ENCODE measurements around the gene GTPBP2. TPM values are rescaled to one million over a fixed set of nuclear protein-coding genes. Genes with fewer than 3 reads are reported as not detected.
A peak's percentile ranks its signal among the peaks of the same experiment; 100 is the strongest.

Gene GTPBP2
- total and polyA plus RNA-seq, 10 of the 15 experiments (the other 5 are each of a cell fraction or from before 2014, with no cell fraction given), result 5.9 to 63.4 (median 39.8) TPM

DNA sequence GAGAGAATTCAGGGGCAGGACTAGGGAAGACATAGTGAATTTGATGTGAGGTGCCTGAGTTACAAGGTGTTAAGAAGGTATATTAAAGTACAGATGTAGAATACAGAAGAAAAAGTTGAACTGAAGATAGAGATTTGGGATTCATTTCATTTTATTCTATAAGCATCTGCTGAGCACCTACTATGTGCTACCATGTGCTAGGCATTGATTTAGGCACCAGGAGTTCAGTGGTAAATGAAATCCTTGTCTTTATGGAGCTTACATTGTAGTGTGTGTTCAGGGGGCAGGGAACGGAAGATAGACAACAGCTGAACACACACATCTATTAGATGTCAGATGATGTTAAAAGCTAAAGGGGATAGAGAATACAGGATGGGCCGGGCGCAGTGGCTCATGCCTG, 18.5 kb upstream of the GTPBP2 start (continued):
- no peak for TF ChIP-seq PML (IDR thresholded peaks at IDR 0.05; ENCODE audit: low read length)
- no peak for TF ChIP-seq MTA2 (IDR thresholded peaks at IDR 0.05; ENCODE audit: low read depth)

DNA sequence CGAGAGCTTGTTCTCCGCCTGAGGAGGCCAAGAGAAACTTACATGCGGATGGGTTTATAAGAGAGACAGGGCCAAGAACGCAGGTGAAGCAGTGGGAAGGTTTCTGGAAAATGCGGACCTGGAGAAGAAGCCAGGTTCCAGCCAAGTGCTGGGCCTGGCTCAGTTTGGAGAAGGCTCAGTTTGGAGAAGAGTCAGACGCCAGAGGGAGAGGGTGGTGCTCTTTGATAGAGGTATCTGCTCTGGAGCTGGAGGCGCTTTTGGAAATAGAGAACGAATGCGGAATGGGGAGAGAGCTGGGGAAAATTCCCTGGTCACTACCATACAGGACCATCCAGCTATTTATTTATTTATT, 16.5 kb upstream of the GTPBP2 start:
- Histone ChIP-seq H3K79me2 (ENCODE audit: control insufficient read depth, insufficient read depth, low read length) (no peaks in the 10 kb centered on the region; the same call in 1 of the 2 replicates), H3K27me3 (replicated peaks in 1 of 2; ENCODE audit: control insufficient read depth in 2 of 2, insufficient read depth in 2 of 2, low read length in 1 of 2) (no peaks in the 10 kb centered on the region), H3K9me3 (replicated peaks; ENCODE audit: control insufficient read depth, insufficient read depth, low read length) (no peaks in the 10 kb centered on the region), H2AFZ (ENCODE audit: control insufficient read depth, low read depth, low read length) (peak overlapping the region; percentile 75), H3K27ac (ENCODE audit: control insufficient read depth, insufficient read depth) (no peak overlapping the region), H3K4me2 (ENCODE audit: control insufficient read depth, insufficient read depth) (peak overlapping the region; percentile 82), H3K9ac (ENCODE audit: control insufficient read depth, insufficient read depth, low read length) (no peak overlapping the region), H3K36me3 (ENCODE audit: control insufficient read depth in 2 of 2, insufficient read depth in 2 of 2, low read length in 1 of 2) (peaks cover 0 to 6% of the 10 kb centered on the region in 2 experiments; a peak in 2 of 4 replicates), H4K20me1 (ENCODE audit: control insufficient read depth, insufficient read depth) (no peaks in the 10 kb centered on the region), H3K4me3 (peak overlapping the region; percentile 64; the same call in 1 of the 2 replicates), H3K4me1 (ENCODE audit: control insufficient read depth, insufficient read depth, low read length) (no peaks in the 10 kb centered on the region)
- no TSS peak for BruUV-seq (replicated peaks)
- ATAC-seq (peak; percentile 14), DNase-seq (ENCODE audit: low read depth, low spot score) (no peak), FAIRE-seq (no peak)
- ChIA-PET SMC1A (ENCODE audit: uncharacterized antibody, unreplicated experiment) (interaction anchor here (0.7 to 1.9 kb wide), 5 partner anchors 9 to 558 kb away, joined by 3 to 5 read pairs (median 3); partner anchors contain the start of gene GTPBP2), RAD21 (ENCODE audit: unreplicated experiment) (interaction anchor here (1.2 kb wide), 2 partner anchors 18 to 23 kb away, joined by 3 read pairs; no protein-coding TSS in a partner anchor), CTCF (interaction anchor here (0.5 to 2.2 kb wide), 7 partner anchors 16 to 430 kb away, joined by 3 to 7 read pairs (median 4); partner anchors contain the start of gene GTPBP2), POLR2A (interaction anchor here (0.6 to 2.2 kb wide), 3 partner anchors 8 to 16 kb away, joined by 5 to 9 read pairs (median 8); partner anchors contain the start of genes GTPBP2 and MAD2L1BP)
- in situ Hi-C loops (cut with MboI), result no loop called here
- intact Hi-C loops (cut with micrococcal nuclease; ENCODE audit: unreplicated experiment), result no loop called here
- no peak for TF ChIP-seq ESRRA (IDR thresholded peaks at IDR 0.05; ENCODE audit: low read length)
- WGBS (ENCODE audit: insufficient coverage, insufficient replicate concordance, low lambda C conversion rate, missing lambda C conversion rate), result 16% methylated on average over 9 of the region's 9 CpGs

DNA sequence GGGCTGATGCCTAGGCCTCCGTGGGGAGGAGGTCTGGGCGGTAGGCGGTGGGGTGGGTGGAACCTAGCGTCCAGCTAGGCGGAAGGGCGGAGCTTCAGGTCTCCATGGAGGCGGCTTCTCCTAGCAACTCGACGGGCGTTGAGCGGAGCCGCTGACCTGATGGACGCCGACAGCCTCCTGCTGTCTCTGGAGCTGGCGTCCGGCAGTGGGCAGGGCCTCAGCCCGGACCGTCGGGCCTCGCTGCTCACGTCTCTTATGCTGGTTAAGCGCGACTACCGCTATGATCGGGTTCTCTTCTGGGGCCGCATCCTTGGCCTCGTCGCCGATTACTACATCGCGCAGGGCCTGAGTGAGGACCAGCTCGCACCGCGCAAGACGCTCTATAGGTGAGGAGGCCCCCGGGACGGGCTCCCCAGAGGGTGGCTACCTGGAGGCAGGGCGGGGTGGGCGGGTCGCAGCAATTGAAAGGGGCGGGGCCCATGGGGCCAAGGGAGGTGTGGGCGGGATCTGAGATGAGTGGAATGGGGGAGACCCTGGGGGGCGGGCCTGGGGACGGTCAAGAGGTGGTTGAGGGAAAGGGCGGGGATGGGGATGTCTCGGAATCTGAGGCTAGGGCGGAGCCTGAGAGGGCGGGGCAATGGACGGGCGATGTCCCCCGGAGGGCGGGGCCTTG, 16.0 kb upstream of the GTPBP2 start, which contains the start of gene RSPH9:
RSPH9 (plus strand) TSS at position 97 of the 673 bp plus-strand sequence; CDS start at position 160, 63 bp downstream.
- H3K4me2 ChIP-seq (ENCODE audit: control insufficient read depth, insufficient read depth), result peak within 1 kb of the TSS; percentile 82
- H3K36me3 ChIP-seq (ENCODE audit: control insufficient read depth in 2 of 2, insufficient read depth in 2 of 2, low read length in 1 of 2), result peaks cover 3 to 6% of the 10 kb centered on the region in 2 experiments
- in situ Hi-C loops (cut with MboI), result no loop called here
- POLR2A ChIA-PET, result interaction anchor here (0.6 to 2.2 kb wide), 3 partner anchors 8 to 15 kb away, joined by 5 to 9 read pairs (median 8); partner anchors contain the start of genes GTPBP2 and MAD2L1BP
- H2AFZ ChIP-seq (ENCODE audit: control insufficient read depth, low read depth, low read length), result peak within 1 kb of the TSS; percentile 83
- ATAC-seq, result peak; percentile 94
- H3K4me1 ChIP-seq (ENCODE audit: control insufficient read depth, insufficient read depth, low read length), result no peaks in the 10 kb centered on the region
- 17% methylated on average over 46 of the region's 52 CpGs for WGBS (ENCODE audit: insufficient coverage, insufficient replicate concordance, low lambda C conversion rate, missing lambda C conversion rate)
- no peak within 1 kb of the TSS for H3K27ac ChIP-seq (ENCODE audit: control insufficient read depth, insufficient read depth)
- SMC1A ChIA-PET (ENCODE audit: uncharacterized antibody, unreplicated experiment), result interaction anchor here (0.6 to 1.9 kb wide), 4 partner anchors 9 to 875 kb away, joined by 3 to 5 read pairs (median 3); partner anchors contain the start of gene GTPBP2
- peak within 1 kb of the TSS; percentile 64; the same call in 1 of the 2 replicates for H3K4me3 ChIP-seq
- BruUV-seq (replicated peaks), result no TSS peak
- H3K27me3 ChIP-seq (replicated peaks in 1 of 2; ENCODE audit: control insufficient read depth in 2 of 2, insufficient read depth in 2 of 2, low read length in 1 of 2), result no peaks in the 10 kb centered on the region
- no peak for DNase-seq (ENCODE audit: low read depth, low spot score)
- H3K9me3 ChIP-seq (replicated peaks; ENCODE audit: control insufficient read depth, insufficient read depth, low read length), result no peaks in the 10 kb centered on the region
- CTCF ChIA-PET, result interaction anchor here (0.5 to 2.2 kb wide), 8 partner anchors 15 to 430 kb away, joined by 3 to 7 read pairs (median 4); partner anchors contain the start of gene GTPBP2
- H3K9ac ChIP-seq (ENCODE audit: control insufficient read depth, insufficient read depth, low read length), result no peak within 1 kb of the TSS
- no peaks in the 10 kb centered on the region; the same call in 1 of the 2 replicates for H3K79me2 ChIP-seq (ENCODE audit: control insufficient read depth, insufficient read depth, low read length)
- RAD21 ChIA-PET (ENCODE audit: unreplicated experiment), result interaction anchor here (1.2 kb wide), 2 partner anchors 18 to 23 kb away, joined by 3 read pairs; no protein-coding TSS in a partner anchor
- FAIRE-seq, result peak; percentile 65
- H4K20me1 ChIP-seq (ENCODE audit: control insufficient read depth, insufficient read depth), result no peaks in the 10 kb centered on the region
- intact Hi-C loops (cut with micrococcal nuclease; ENCODE audit: unreplicated experiment), result no loop called here
- TF ChIP-seq BACH1 (IDR thresholded peaks at IDR 0.05; ENCODE audit: borderline replicate concordance), result no peak
- TF ChIP-seq CHD2 (IDR thresholded peaks at IDR 0.05; ENCODE audit: borderline replicate concordance, low read depth, low read length), result no peak
- no peak for TF ChIP-seq JUND (IDR thresholded peaks at IDR 0.05; ENCODE audit: low read depth, low read length)
- TF ChIP-seq RAD21 (IDR thresholded peaks at IDR 0.05; ENCODE audit: insufficient read depth, low read depth, low read length), result no peak
- TF ChIP-seq CEBPB (IDR thresholded peaks at IDR 0.05; ENCODE audit: borderline replicate concordance in 1 of 2, low read depth in 2 of 2, low read length in 2 of 2), result no peak
- no peak for TF ChIP-seq NFIC (IDR thresholded peaks at IDR 0.05; ENCODE audit: low read depth, low read length)
- no peak for TF ChIP-seq SIN3A (IDR thresholded peaks at IDR 0.05; ENCODE audit: low read depth, low read length)
- TF ChIP-seq BMI1 (IDR thresholded peaks at IDR 0.05; ENCODE audit: borderline replicate concordance), result no peak

Measured in GM12878 (cell line).